Chondrocyte (in vitro differentiated cells): ENCODE data around the gene FGFR3. TPM values are rescaled to one million over a fixed set of nuclear protein-coding genes. Genes with fewer than 3 reads are reported as not detected.

Experiments
- DNase-seq: peaks from one replicate; pipeline ENCODE4 v3.0.0; 2021; ENCODE audit warnings: mixed read lengths, low spot score
- H3K27ac Mint-ChIP-seq: one replicate; pipeline ENCODE4 v1.8.0; 2021; ENCODE audit warnings: mild to moderate bottlenecking, moderate library complexity, mixed read lengths; ENCODE audit not compliant: unreplicated experiment
- H3K27me3 Mint-ChIP-seq: 2 replicates; pipeline ENCODE4 v1.8.0; 2021; ENCODE audit warnings: low read depth, mixed read lengths
- H3K36me3 Mint-ChIP-seq: 2 replicates; pipeline ENCODE4 v1.8.0; 2021; ENCODE audit warnings: low read depth, mixed read lengths
- H3K4me1 Mint-ChIP-seq: 2 replicates; pipeline ENCODE4 v1.8.0; 2021; ENCODE audit warnings: low read depth, mild to moderate bottlenecking, mixed read lengths
- H3K4me3 Mint-ChIP-seq: one replicate; pipeline ENCODE4 v1.8.0; 2021; ENCODE audit warnings: mild to moderate bottlenecking, moderate library complexity, mixed read lengths; ENCODE audit not compliant: unreplicated experiment
- H3K9me3 Mint-ChIP-seq: 2 replicates; pipeline ENCODE4 v1.8.0; 2021; ENCODE audit warnings: low read depth, mixed read lengths
- CTCF ChIP-seq: fragments of 200-600 bp; sonication (generic); IDR thresholded peaks from 2 replicates; pipeline ENCODE4 v1.5.0; 2021; ENCODE audit warnings: antibody characterized with exemption, mild to moderate bottlenecking, moderate library complexity
- total RNA-seq: library from RNA; stranded (reverse); gene quantifications from 3 replicates; pipeline ENCODE4 v1.2.1, GENCODE V29; 2021

Gene FGFR3
- total RNA-seq, 1 donor from 2014 or later, result 1.3 TPM

GRCh38 chr4:1821679-1822567, 28.8 kb downstream of the FGFR3 start:
- H3K27ac Mint-ChIP-seq, result no peak overlapping the region
- H3K27me3 Mint-ChIP-seq, result no peaks in the 10 kb centered on the region
- TF ChIP-seq CTCF, result no peak
- no peak overlapping the region for H3K4me3 Mint-ChIP-seq
- H3K36me3 Mint-ChIP-seq, result peaks cover 29% of the 10 kb centered on the region
- H3K9me3 Mint-ChIP-seq, result no peaks in the 10 kb centered on the region
- H3K4me1 Mint-ChIP-seq, result no peaks in the 10 kb centered on the region
- no peak for DNase-seq

- Mint-ChIP-seq H3K9me3 (no peaks in the 10 kb centered on the region), H3K4me3 (no peak overlapping the region), H3K4me1 (no peaks in the 10 kb centered on the region), H3K27ac (no peak overlapping the region), H3K27me3 (no peaks in the 10 kb centered on the region), H3K36me3 (peaks cover 27% of the 10 kb centered on the region)
- TF ChIP-seq CTCF, result no peak
- DNase-seq, result no peak
Measured at GRCh38 chr4:1822568-1823544, 29.8 kb downstream of the FGFR3 start.

GRCh38 chr4:1823545-1823932, 30.4 kb downstream of the FGFR3 start:
- H3K36me3 Mint-ChIP-seq, result peaks cover 25% of the 10 kb centered on the region
- H3K27me3 Mint-ChIP-seq, result no peaks in the 10 kb centered on the region
- TF ChIP-seq CTCF, result no peak
- no peak overlapping the region for H3K27ac Mint-ChIP-seq
- no peak overlapping the region for H3K4me3 Mint-ChIP-seq
- H3K9me3 Mint-ChIP-seq, result no peaks in the 10 kb centered on the region
- no peak for DNase-seq
- H3K4me1 Mint-ChIP-seq, result no peaks in the 10 kb centered on the region

GRCh38 chr4:1824746-1825145, 31.7 kb downstream of the FGFR3 start:
- H3K27me3 Mint-ChIP-seq, result no peaks in the 10 kb centered on the region
- DNase-seq, result no peak
- H3K9me3 Mint-ChIP-seq, result no peaks in the 10 kb centered on the region
- H3K36me3 Mint-ChIP-seq, result peaks cover 18% of the 10 kb centered on the region
- no peak overlapping the region for H3K4me3 Mint-ChIP-seq
- no peak overlapping the region for H3K27ac Mint-ChIP-seq
- no peaks in the 10 kb centered on the region for H3K4me1 Mint-ChIP-seq
- TF ChIP-seq CTCF, result no peak

GRCh38 chr4:1825326-1825725, 32.2 kb downstream of the FGFR3 start:
- H3K27me3 Mint-ChIP-seq, result no peaks in the 10 kb centered on the region
- no peaks in the 10 kb centered on the region for H3K9me3 Mint-ChIP-seq
- no peak overlapping the region for H3K27ac Mint-ChIP-seq
- no peak for TF ChIP-seq CTCF
- H3K4me1 Mint-ChIP-seq, result no peaks in the 10 kb centered on the region
- no peak overlapping the region for H3K4me3 Mint-ChIP-seq
- H3K36me3 Mint-ChIP-seq, result peaks cover 15% of the 10 kb centered on the region
- DNase-seq, result no peak
